Smooth muscle cell (in vitro differentiated cells): ENCODE data around the gene ALDH1A3. TPM values are rescaled to one million over a fixed set of nuclear protein-coding genes. Genes with fewer than 3 reads are reported as not detected.

Experiments
- DNase-seq: peaks from one replicate; lab custom pipeline; 2025; ENCODE audit not compliant: unreplicated experiment; lab: John Stamatoyannopoulos, UW
- H2AFZ ChIP-seq: fragments of 200-600 bp; sonication (generic); 2 replicates; pipeline ENCODE4 v1.6.0; 2016; ENCODE audit warnings: antibody characterized with exemption, low read depth, mild to moderate bottlenecking
- H3F3A ChIP-seq: fragments of 200-600 bp; sonication (generic); 2 replicates; pipeline ENCODE4 v1.6.0; 2017; ENCODE audit warnings: antibody characterized with exemption, low read depth
- H3K27ac ChIP-seq: fragments of 200-600 bp; sonication (generic); 2 replicates; pipeline ENCODE4 v1.5.1; 2016; ENCODE audit warnings: low read depth, mild to moderate bottlenecking
- H3K27me3 ChIP-seq: fragments of 200-600 bp; sonication (generic); 2 replicates; pipeline ENCODE4 v1.6.1; 2016; ENCODE audit warnings: low read depth, mild to moderate bottlenecking
- H3K36me3 ChIP-seq: fragments of 200-600 bp; sonication (generic); 2 replicates; pipeline ENCODE4 v1.5.1; 2016; ENCODE audit warnings: low read depth
- H3K4me1 ChIP-seq: fragments of 200-600 bp; sonication (generic); 2 replicates; pipeline ENCODE4 v1.5.1; 2016; ENCODE audit warnings: low read depth
- H3K4me2 ChIP-seq: fragments of 200-600 bp; sonication (generic); 2 replicates; pipeline ENCODE4 v1.6.0; 2016; ENCODE audit warnings: mild to moderate bottlenecking
- H3K4me3 ChIP-seq: fragments of 200-600 bp; sonication (generic); 2 replicates; pipeline ENCODE4 v1.5.1; 2016; ENCODE audit warnings: mild to moderate bottlenecking
- H3K79me2 ChIP-seq: fragments of 200-600 bp; sonication (generic); 2 replicates; pipeline ENCODE4 v1.6.0; 2016; ENCODE audit warnings: low read depth, mild to moderate bottlenecking
- H3K9ac ChIP-seq: fragments of 200-600 bp; sonication (generic); 2 replicates; pipeline ENCODE4 v1.6.0; 2016; ENCODE audit warnings: low read depth
- H3K9me3 ChIP-seq: fragments of 200-600 bp; sonication (generic); replicated peaks from 2 replicates; pipeline ENCODE4 v1.5.1; 2016; ENCODE audit warnings: low read depth
- H4K20me1 ChIP-seq: fragments of 200-600 bp; sonication (generic); 2 replicates; pipeline ENCODE4 v1.6.0; 2016; ENCODE audit warnings: low read depth
- CTCF ChIP-seq: fragments of 200-600 bp; sonication (generic); IDR thresholded peaks from 2 replicates; pipeline ENCODE4 v1.5.1; 2017; ENCODE audit warnings: borderline replicate concordance, mild to moderate bottlenecking, antibody characterized with exemption; ENCODE audit not compliant: insufficient read depth, poor library complexity, severe bottlenecking
- WGBS: methylation state at CpG from one replicate; pipeline ENCODE4 v1.1.7; 2016; ENCODE audit warnings: low lambda C conversion rate; 5-methylcytosine and 5-hydroxymethylcytosine counted together
- polyA plus RNA-seq: library from polyadenylated mRNA; unstranded; fragments of >200 nt; fragmentation: Nextera tagmentation; extraction: Ambion mirVana; gene quantifications from 2 replicates; pipeline ENCODE4 v1.2.1, GENCODE V29; 2016
- total RNA-seq: library from RNA; depleted of rRNA; stranded (reverse); fragments of >200 nt; gene quantifications from 2 replicates; pipeline ENCODE4 v1.2.3, GENCODE V29; 2014

Gene ALDH1A3
- total and polyA plus RNA-seq, 2 experiments from 2014 or later: 1.3 to 1.6 TPM

GRCh38 chr15:100900795-100901169 lies 21.2 kb downstream of the ALDH1A3 start:
- WGBS: 87% methylated on average over 9 of the region's 9 CpGs
- Histone ChIP-seq H3K36me3 (no peaks in the 10 kb centered on the region), H3K4me1 (no peaks in the 10 kb centered on the region), H3F3A (no peaks in the 10 kb centered on the region), H3K9me3 (no peaks in the 10 kb centered on the region), H3K4me2 (no peak overlapping the region), H3K79me2 (no peaks in the 10 kb centered on the region), H2AFZ (no peak overlapping the region), H3K27me3 (peaks cover 3% of the 10 kb centered on the region), H4K20me1 (no peaks in the 10 kb centered on the region), H3K9ac (no peak overlapping the region), H3K4me3 (no peak overlapping the region), H3K27ac (no peak overlapping the region)
- no peak for TF ChIP-seq CTCF
- DNase-seq: no peak

- Histone ChIP-seq H4K20me1 (no peaks in the 10 kb centered on the region), H3K36me3 (no peaks in the 10 kb centered on the region), H3K4me1 (no peaks in the 10 kb centered on the region), H3K9ac (no peak overlapping the region), H3K4me2 (no peak overlapping the region), H3K4me3 (no peak overlapping the region), H3K9me3 (no peaks in the 10 kb centered on the region), H3K79me2 (no peaks in the 10 kb centered on the region), H3F3A (no peaks in the 10 kb centered on the region), H3K27me3 (peaks cover 3% of the 10 kb centered on the region), H3K27ac (no peak overlapping the region), H2AFZ (no peak overlapping the region)
- TF ChIP-seq CTCF: no peak
- DNase-seq: no peak
- WGBS: 94% methylated on average over 3 of the region's 3 CpGs
These were observed 21.7 kb downstream of the ALDH1A3 start for GRCh38 chr15:100901296-100901695.

- no peaks in the 10 kb centered on the region for H3F3A ChIP-seq
- H4K20me1 ChIP-seq: no peaks in the 10 kb centered on the region
- no peak overlapping the region for H3K9ac ChIP-seq
- H3K4me1 ChIP-seq: no peaks in the 10 kb centered on the region
- TF ChIP-seq CTCF: no peak
- H3K27ac ChIP-seq: peak overlapping the region; percentile 14
- H3K4me3 ChIP-seq: no peak overlapping the region
- no peaks in the 10 kb centered on the region for H3K36me3 ChIP-seq
- DNase-seq: no peak
- H3K79me2 ChIP-seq: no peaks in the 10 kb centered on the region
- H3K9me3 ChIP-seq: no peaks in the 10 kb centered on the region
- peaks cover 3% of the 10 kb centered on the region for H3K27me3 ChIP-seq
- no peak overlapping the region for H2AFZ ChIP-seq
- WGBS: 79% methylated on average over 14 of the region's 14 CpGs
- no peak overlapping the region for H3K4me2 ChIP-seq
These were observed 22.2 kb downstream of the ALDH1A3 start for GRCh38 chr15:100901702-100902435.
